ENCODE data around the gene PROK2. TPM values are rescaled to one million over a fixed set of nuclear protein-coding genes. Genes with fewer than 3 reads are reported as not detected.

PROK2 gene, protein sequence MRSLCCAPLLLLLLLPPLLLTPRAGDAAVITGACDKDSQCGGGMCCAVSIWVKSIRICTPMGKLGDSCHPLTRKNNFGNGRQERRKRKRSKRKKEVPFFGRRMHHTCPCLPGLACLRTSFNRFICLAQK
- total RNA-seq, result not detected in 2 replicates

GRCh38 chr3:71784914-71785531 lies at the start of gene PROK2:
TSS of gene PROK2 (minus strand) at chr3:71785148. CDS start at chr3:71785052, 96 bp downstream.

GRCh38 chr3:71753701-71754609 lies 31.0 kb downstream of the PROK2 start, which contains the start of gene GPR27:
TSS of gene GPR27 (plus strand) at chr3:71753855. CDS start at chr3:71754050, 195 bp downstream.

GRCh38 chr3:71725271-71725991 lies 59.5 kb downstream of the PROK2 start, which contains the start of gene EIF4E3:
TSS of gene EIF4E3 (minus strand) at chr3:71725402. CDS start at chr3:71725367, 35 bp downstream.

Other genes with a start within 250 kb of the PROK2 start
- 29.2 and 45.1 TPM in 2 replicates for gene FOXP1, start 201.4 kb downstream of the PROK2 start, total RNA-seq
- 0.46 and 0.65 TPM in 2 replicates for gene EIF4E3, start 59.7 kb downstream of the PROK2 start, total RNA-seq
- under 0.01 TPM in 1 of 2 replicates, not detected in the other for gene GPR27, start 31.3 kb downstream of the PROK2 start, total RNA-seq

Measured in epithelial cell of umbilical artery (primary cell).